Heart right ventricle (tissue), 16 donors: ENCODE measurements around the gene CIAO2B. TPM values are rescaled to one million over a fixed set of nuclear protein-coding genes. Genes with fewer than 3 reads are reported as not detected.
A peak's percentile ranks its signal among the peaks of the same experiment; 100 is the strongest.
"Not testable (repeated sequence)": the region's sequence is repeated elsewhere in the genome, so short reads cannot be mapped to it uniquely, and the experiment has no call there.

Experiments
- ATAC-seq, 8 donors: fragments of 200-7000 bp; cut with Tn5 transposase; one replicate each; pipeline ENCODE4 v1.9.1; 2020; ENCODE audit warnings: mild to moderate bottlenecking in 8 of 8, moderate library complexity in 8 of 8, moderate number of reproducible peaks in 1 of 8
- DNase-seq, 2 donors: peaks; one replicate each; pipeline ENCODE4 v3.0.0-alpha.2; 2020
- H3K27ac ChIP-seq, 10 donors: fragments of 200-600 bp; sonication (generic) in 2 of 10; one replicate each; pipeline versions ENCODE4 v1.5.0 to v1.8.0; 2020 to 2022; ENCODE audit warnings: mild to moderate bottlenecking in 3 of 10
- H3K27me3 ChIP-seq, 7 donors: fragments of 200-600 bp; one replicate each; pipeline ENCODE4 v1.8.0; 2021 to 2022; ENCODE audit warnings: mild to moderate bottlenecking in 2 of 7
- H3K36me3 ChIP-seq, 9 donors: fragments of 200-600 bp; sonication (generic) in 1 of 9; one replicate each; pipeline versions ENCODE4 v1.5.0 to v1.8.0; 2020 to 2022; ENCODE audit warnings: mild to moderate bottlenecking in 2 of 9
- H3K4me1 ChIP-seq, 9 donors: fragments of 200-600 bp; sonication (generic) in 1 of 9; one replicate each; pipeline versions ENCODE4 v1.5.0 to v1.8.0; 2020 to 2022; ENCODE audit warnings: mild to moderate bottlenecking in 4 of 9
- H3K4me3 ChIP-seq, 10 donors: fragments of 200-600 bp; sonication (generic) in 2 of 10; one replicate each; pipeline versions ENCODE4 v1.5.0 to v1.8.0; 2020 to 2022; ENCODE audit warnings: mild to moderate bottlenecking in 7 of 10, moderate library complexity in 2 of 10
- H3K9me3 ChIP-seq, 11 donors: fragments of 200-600 bp in 10 of 11; sonication (generic) in 2 of 11; one replicate each; pipeline versions ENCODE4 v1.5.0 to v1.8.0; 2013 to 2022; ENCODE audit warnings: mild to moderate bottlenecking in 2 of 11, control low read depth in 1 of 11, moderate library complexity in 1 of 11
- CTCF ChIP-seq, 9 donors: fragments of 200-600 bp; sonication (generic) in 2 of 9; IDR thresholded peaks; one replicate each; pipeline versions ENCODE4 v1.5.0 to v1.8.0; 2021 to 2022; ENCODE audit warnings: antibody characterized with exemption in 9 of 9, mild to moderate bottlenecking in 5 of 9, moderate library complexity in 1 of 9
- WGBS, 2 donors: extraction: QIAGEN DNeasy Blood & Tissue Kit; methylation state at CpG; one replicate each; pipeline ENCODE4 v1.1.7; 2013; ENCODE audit warnings: inconsistent platforms in 1 of 2; 5-methylcytosine and 5-hydroxymethylcytosine counted together
- intact Hi-C, 10 donors: fragments of 100-400 bp; cut with DNase I; formaldehyde crosslinking; loops; one replicate each; pipeline versions ENCODE4 v1.11.1 to v1.14.2; 2022
- polyA plus RNA-seq, 2 donors: library from polyadenylated mRNA; stranded (reverse); fragments of 200-250 nt; gene quantifications; one replicate each; pipeline ENCODE4 v1.2.3, GENCODE V29; 2013
- total RNA-seq, 10 donors: library from RNA; stranded (reverse); fragmentation: NEBNext Ultra II Directional in 3 of 10; extraction: Animal tissue kit (Norgen Biotek cat#: 25700) in 3 of 10; gene quantifications; one replicate each; pipeline versions ENCODE4 v1.2.1 to v1.2.4, GENCODE V29; 2021 to 2023
- donor health status: Arrhythmogenic right ventricular cardiomyopathy.
- donor health status: ischemic (EF 13 %, LVEDD 7.1; RV severe dilation, severe dysfunction).
- donor health status: healthy with polysubstance abuse.
- donor health status: DM: no; HTN: yes; CAD: no.
- donor health status: DM: no; HTN: no; CAD: no.
- donor health status: ischemic (EF 25% LVEDD 6.9; RV normal size, moderate dysfunction).
- donor health status: ischemic (EF 25% LVEDD 5.7; RV mildly dilated, moderate dysfunction).
- donor health status: healthy.
- donor health status: DM: yes; HTN: yes; CAD: no.
- donor health status: Ischemic cardiomyopathy.
- donor health status: ischemic (EF 35%, LVEDD 5.7; RV mildly dilated, moderate dysfunction).
- donor health status: nonischemic (EF 11% LVEDD 7.7; RV severe dilation, severe dysfunction).
- donor health status: DM: yes; HTN: yes; CAD: no.
- donor health status: PGD.
- donor health status: ischemic (EF 29% LVEDD 5.4; RV normal size, mild dysfunction).
- donor health status: nonischemic (EF 23%, LVEDD 6.1; RV moderate dilation, normal function).

The CIAO2B gene
- total and polyA plus RNA-seq, 12 donors, result 103 to 743 (median 115) TPM

DNA sequence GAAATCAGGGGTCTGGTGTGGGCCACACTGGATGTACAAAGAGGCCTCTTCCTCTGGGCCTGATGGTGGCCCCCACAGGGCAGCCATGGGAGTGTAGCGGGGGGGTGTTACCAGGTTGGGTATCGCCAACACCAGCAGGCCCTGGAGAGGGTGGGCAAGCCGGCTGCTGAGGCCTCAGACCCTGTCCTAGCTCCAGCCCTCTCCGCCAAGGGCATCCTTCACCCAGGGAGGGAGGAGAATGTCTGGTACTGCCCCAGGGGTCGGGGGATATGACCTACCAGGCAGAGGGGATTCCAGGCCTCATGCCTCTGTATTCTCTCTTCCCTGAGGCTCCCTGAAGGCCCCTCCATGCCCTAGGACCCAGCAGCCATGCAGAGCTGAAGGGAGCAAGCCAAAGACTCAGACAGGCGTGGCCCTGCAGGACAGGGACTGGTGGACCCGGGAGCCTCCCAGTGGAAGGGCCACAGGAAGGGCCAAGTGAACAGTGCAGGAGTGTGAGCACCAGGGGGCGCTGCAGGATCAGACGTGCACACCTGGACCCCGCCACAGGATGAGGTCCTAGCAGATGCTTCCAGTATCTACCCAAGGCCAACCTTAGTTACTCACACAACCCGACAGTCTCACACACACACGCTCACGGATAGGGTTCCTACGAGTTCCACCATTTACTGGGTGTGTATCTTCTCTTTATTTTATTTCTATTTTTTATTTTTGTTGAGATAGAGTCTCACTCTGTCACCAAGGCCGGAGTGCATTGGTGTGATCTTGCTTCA lies 43.3 kb upstream of the CIAO2B start:
- Histone ChIP-seq H3K27me3 (no peaks in the 10 kb centered on the region), H3K4me1 (peaks cover 0 to 7% (median 0%) of the 10 kb centered on the region in 9 donors), H3K9me3 (no peaks in the 10 kb centered on the region), H3K27ac (no peak overlapping the region), H3K36me3 (no peaks in the 10 kb centered on the region), H3K4me3 (no peak overlapping the region)
- WGBS, 2 donors, result 26 to 32% methylated on average over 15 of the region's 15 CpGs
- ATAC-seq (peak; percentile 94 to 97 (median 96)), DNase-seq (peak; percentile 88 to 91)
- peak; percentile 90 to 98 (median 96) for TF ChIP-seq CTCF (IDR thresholded peaks at IDR 0.05)
- intact Hi-C loops, result loop anchor here (1.0 to 10.0 kb wide), 8 partner anchors 130 to 208 kb away; partner anchors contain the start of genes MATCAP1 (in 5 of the 10), FBXL8 (in 2 of the 10), TRADD (in 2 of the 10) and B3GNT9 (in 1 of the 10)

GRCh38 chr16:66976746-66977145 lies 42.5 kb upstream of the CIAO2B start:
- intact Hi-C loops, result loop anchor here (1.0 to 10.0 kb wide), 8 partner anchors 131 to 209 kb away; partner anchors contain the start of genes MATCAP1 (in 5 of the 10), FBXL8 (in 2 of the 10), TRADD (in 2 of the 10) and B3GNT9 (in 1 of the 10)
- no peaks in the 10 kb centered on the region for H3K27me3 ChIP-seq
- no peak overlapping the region for H3K4me3 ChIP-seq
- DNase-seq, result no peak
- no peaks in the 10 kb centered on the region for H3K9me3 ChIP-seq
- H3K4me1 ChIP-seq, result peaks cover 0 to 7% (median 0%) of the 10 kb centered on the region in 9 donors
- no peak for ATAC-seq
- TF ChIP-seq CTCF (IDR thresholded peaks at IDR 0.05), result no peak
- WGBS, 2 donors, result 57 to 62% methylated on average over 13 of the region's 13 CpGs
- H3K27ac ChIP-seq, result no peak overlapping the region
- no peaks in the 10 kb centered on the region for H3K36me3 ChIP-seq

DNA sequence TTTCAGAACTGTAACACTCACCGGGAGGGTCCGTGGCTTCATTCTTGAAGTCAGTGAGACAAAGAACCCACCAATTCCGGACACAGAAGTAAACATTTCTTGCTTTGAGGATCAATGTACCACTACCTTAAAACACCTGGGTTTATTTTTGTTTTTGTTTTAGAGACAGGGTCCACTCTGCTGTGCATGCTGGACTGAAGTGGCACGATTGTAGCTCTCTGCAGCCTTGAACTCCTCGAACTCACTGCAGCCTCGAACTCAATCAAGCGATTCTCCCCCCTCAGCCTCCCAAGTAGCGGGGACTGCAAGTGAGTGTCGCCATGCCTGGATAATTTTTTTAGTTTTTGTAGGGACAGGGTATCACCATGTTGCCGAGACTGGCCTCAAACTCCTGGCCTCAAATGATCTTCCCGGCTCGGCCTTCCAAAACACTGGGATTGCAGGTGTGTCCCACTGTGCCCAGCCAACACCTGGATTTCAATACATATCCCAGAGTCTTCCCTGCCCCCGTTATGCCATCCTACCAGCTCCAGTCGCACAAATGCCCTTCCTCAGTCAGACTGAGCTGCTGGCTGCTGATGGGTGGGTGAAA lies 41.2 kb upstream of the CIAO2B start:
- no peak for DNase-seq
- peaks cover 0 to 7% (median 0%) of the 10 kb centered on the region in 9 donors for H3K4me1 ChIP-seq
- intact Hi-C loops, result loop anchor here in 7 of 10 donors (5.0 to 10.0 kb wide), 4 partner anchors 132 to 209 kb away; partner anchors contain the start of genes MATCAP1 (in 5 of the 7), FBXL8 (in 2 of the 7), TRADD (in 2 of the 7) and B3GNT9 (in 1 of the 7)

DNA sequence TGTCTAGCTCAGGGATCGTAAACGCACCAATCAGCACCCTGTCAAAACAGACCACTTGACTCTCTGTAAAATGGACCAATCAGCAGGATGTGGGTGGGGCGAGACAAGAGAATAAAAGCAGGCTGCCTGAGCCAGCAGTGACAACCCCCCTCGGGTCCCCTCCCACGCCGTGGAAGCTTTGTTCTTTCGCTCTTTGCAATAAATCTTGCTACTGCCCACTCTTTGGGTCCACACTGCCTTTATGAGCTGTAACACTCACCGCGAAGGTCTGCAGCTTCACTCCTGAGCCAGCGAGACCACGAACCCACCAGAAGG lies 40.7 kb upstream of the CIAO2B start:
- not testable (repeated sequence) for H3K9me3 ChIP-seq, H3K27ac ChIP-seq, ATAC-seq, H3K4me1 ChIP-seq, DNase-seq, H3K4me3 ChIP-seq, H3K27me3 ChIP-seq, H3K36me3 ChIP-seq
- 70 to 77% methylated on average over 11 of the region's 11 CpGs for WGBS, 2 donors
- intact Hi-C loops, result loop anchor here in 7 of 10 donors (5.0 to 10.0 kb wide), 4 partner anchors 132 to 210 kb away; partner anchors contain the start of genes MATCAP1 (in 5 of the 7), FBXL8 (in 2 of the 7), TRADD (in 2 of the 7) and B3GNT9 (in 1 of the 7)

More for the DNA sequence above, 41.2 kb upstream of the CIAO2B start:
- Histone ChIP-seq H3K27ac (no peak overlapping the region), H3K9me3 (no peaks in the 10 kb centered on the region), H3K36me3 (no peaks in the 10 kb centered on the region), H3K27me3 (no peaks in the 10 kb centered on the region), H3K4me3 (no peak overlapping the region)
- 85 to 92% methylated on average over 14 of the region's 14 CpGs for WGBS, 2 donors
- no peak for TF ChIP-seq CTCF (IDR thresholded peaks at IDR 0.05)
- no peak for ATAC-seq

DNA sequence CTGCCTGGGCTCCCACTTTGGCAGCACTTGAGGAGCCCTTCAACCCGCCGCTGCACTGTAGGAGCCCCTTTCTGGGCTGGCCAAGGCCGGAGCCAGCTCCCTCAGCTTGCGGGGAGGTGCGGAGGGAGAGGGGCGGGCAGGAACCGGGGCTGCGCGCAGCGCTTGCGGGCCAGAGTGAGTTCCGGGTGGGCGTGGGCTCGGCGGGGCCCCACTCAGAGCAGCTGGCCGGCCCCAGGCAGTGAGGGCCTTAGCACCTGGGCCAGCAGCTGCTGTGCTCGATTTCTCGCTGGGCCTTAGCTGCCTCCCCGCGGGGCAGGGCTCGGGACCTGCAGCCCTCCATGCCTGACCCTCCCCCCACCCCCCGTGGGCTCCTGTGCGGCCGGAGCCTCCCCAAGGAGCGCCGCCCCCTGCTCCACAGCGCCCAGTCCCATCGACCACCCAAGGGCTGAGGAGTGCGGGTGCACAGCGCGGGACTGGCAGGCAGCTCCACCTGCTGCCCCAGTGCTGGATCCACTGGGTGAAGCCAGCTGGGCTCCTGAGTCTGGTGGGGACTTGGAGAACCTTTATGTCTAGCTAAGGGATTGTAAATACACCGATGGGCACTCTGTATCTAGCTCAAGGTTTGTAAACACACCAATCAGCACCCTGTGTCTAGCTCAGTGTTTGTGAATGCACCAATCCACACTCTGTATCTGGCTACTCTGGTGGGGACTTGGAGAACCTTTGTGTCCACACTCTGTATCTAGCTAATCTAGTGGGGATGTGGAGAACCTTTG lies 40.1 kb upstream of the CIAO2B start:
- not testable (repeated sequence) for DNase-seq, H3K4me1 ChIP-seq, H3K9me3 ChIP-seq, H3K4me3 ChIP-seq, ATAC-seq, H3K27me3 ChIP-seq, H3K27ac ChIP-seq, H3K36me3 ChIP-seq
- 88 to 95% methylated on average over 31 to 32 of the region's 32 CpGs for WGBS, 2 donors
- intact Hi-C loops, result loop anchor here in 5 of 10 donors (10.0 kb wide), 1 partner anchor 210 kb away; the partner anchor contains the start of gene MATCAP1 (in 5 of the 5)
